ENCODE results near the gene BST2. TPM values are rescaled to one million over a fixed set of nuclear protein-coding genes. Genes with fewer than 3 reads are reported as not detected.

BST2 gene
- total RNA-seq, 1 donor from 2014 or later, result 153 TPM

- H3K27me3 Mint-ChIP-seq, result peaks cover 8% of the 10 kb centered on the region
- no peaks in the 10 kb centered on the region for H3K4me1 Mint-ChIP-seq
- H3K4me3 Mint-ChIP-seq, result no peak overlapping the region
- H3K9me3 Mint-ChIP-seq, result no peaks in the 10 kb centered on the region
- intact Hi-C loops (cut with micrococcal nuclease), result no loop called here
- H3K36me3 Mint-ChIP-seq (ENCODE audit: low read depth), result no peaks in the 10 kb centered on the region
- H3K27ac Mint-ChIP-seq, result no peak overlapping the region
- DNase-seq, result no peak
These were observed 45.3 kb downstream of the BST2 start for GRCh38 chr19:17359905-17360800.

GRCh38 chr19:17358395-17358794 lies 47.0 kb downstream of the BST2 start:
- intact Hi-C loops (cut with micrococcal nuclease), result no loop called here
- no peaks in the 10 kb centered on the region for H3K9me3 Mint-ChIP-seq
- H3K4me1 Mint-ChIP-seq, result no peaks in the 10 kb centered on the region
- no peak overlapping the region for H3K4me3 Mint-ChIP-seq
- no peak overlapping the region for H3K27ac Mint-ChIP-seq
- no peaks in the 10 kb centered on the region for H3K36me3 Mint-ChIP-seq (ENCODE audit: low read depth)
- no peak for DNase-seq
- peaks cover 7% of the 10 kb centered on the region for H3K27me3 Mint-ChIP-seq

- no peaks in the 10 kb centered on the region for H3K36me3 Mint-ChIP-seq (ENCODE audit: low read depth)
- no peak overlapping the region for H3K4me3 Mint-ChIP-seq
- H3K4me1 Mint-ChIP-seq, result no peaks in the 10 kb centered on the region
- H3K9me3 Mint-ChIP-seq, result no peaks in the 10 kb centered on the region
- no peak overlapping the region for H3K27ac Mint-ChIP-seq
- no peak for DNase-seq
- peaks cover 6% of the 10 kb centered on the region for H3K27me3 Mint-ChIP-seq
- intact Hi-C loops (cut with micrococcal nuclease), result no loop called here
These were observed 47.7 kb downstream of the BST2 start for GRCh38 chr19:17357724-17358123.

DNA sequence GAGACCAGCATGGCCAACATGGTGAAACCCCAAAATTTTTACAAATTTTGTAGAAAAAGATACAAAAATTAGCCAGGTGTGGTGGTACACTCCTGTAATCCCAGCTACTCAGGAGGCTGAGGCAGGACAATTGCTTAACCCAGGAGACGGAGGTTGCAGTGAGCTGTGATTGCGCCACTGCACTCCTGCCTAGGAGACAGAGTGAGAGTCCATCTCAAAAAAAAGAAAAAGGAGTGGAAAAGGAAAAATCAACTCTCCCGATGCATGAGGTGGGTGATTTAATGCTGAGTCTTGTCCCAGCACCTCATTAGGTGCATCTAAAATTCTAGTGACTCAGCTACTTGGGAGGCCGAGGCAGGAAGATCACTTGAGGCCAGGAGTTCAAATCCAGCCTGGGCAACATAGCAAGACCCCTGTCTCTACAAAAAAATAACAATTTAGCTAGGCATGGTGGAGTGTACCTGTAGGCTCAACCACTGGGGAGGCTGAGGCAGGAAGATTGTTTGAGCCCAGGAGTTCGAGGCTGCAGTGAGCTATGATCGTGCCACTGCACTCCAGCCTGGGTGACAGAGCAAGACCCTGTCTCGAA lies 48.3 kb downstream of the BST2 start:
- H3K4me1 Mint-ChIP-seq, result no peaks in the 10 kb centered on the region
- H3K27me3 Mint-ChIP-seq, result peaks cover under 1% of the 10 kb centered on the region
- H3K9me3 Mint-ChIP-seq, result no peaks in the 10 kb centered on the region
- H3K4me3 Mint-ChIP-seq, result no peak overlapping the region
- H3K27ac Mint-ChIP-seq, result no peak overlapping the region
- no peaks in the 10 kb centered on the region for H3K36me3 Mint-ChIP-seq (ENCODE audit: low read depth)
- no peak for DNase-seq
- intact Hi-C loops (cut with micrococcal nuclease), result no loop called here

GRCh38 chr19:17353386-17353785 lies 52.0 kb downstream of the BST2 start:
- no peak overlapping the region for H3K27ac Mint-ChIP-seq
- H3K36me3 Mint-ChIP-seq (ENCODE audit: low read depth), result no peaks in the 10 kb centered on the region
- no peaks in the 10 kb centered on the region for H3K9me3 Mint-ChIP-seq
- intact Hi-C loops (cut with micrococcal nuclease), result no loop called here
- peaks cover 4% of the 10 kb centered on the region for H3K4me1 Mint-ChIP-seq
- H3K4me3 Mint-ChIP-seq, result no peak overlapping the region
- peaks cover 2% of the 10 kb centered on the region for H3K27me3 Mint-ChIP-seq
- DNase-seq, result no peak

Other genes starting within 250 kb of the BST2 start
- 29.8 and 31.3 TPM in 2 replicates for gene USE1, start 190.3 kb downstream of the BST2 start, total RNA-seq
- gene OCEL1, start 179.4 kb downstream of the BST2 start, total RNA-seq, result 17.8 and 23.0 TPM in 2 replicates
- gene NR2F6, start 159.7 kb downstream of the BST2 start, total RNA-seq, result 15.0 and 16.5 TPM in 2 replicates
- gene USHBP1, start 140.9 kb downstream of the BST2 start, total RNA-seq, result 0.30 and 0.38 TPM in 2 replicates
- gene BABAM1, start 138.2 kb downstream of the BST2 start, total RNA-seq, result 127 TPM in 2 replicates
- 17.3 and 17.9 TPM in 2 replicates for gene ANKLE1, start 123.7 kb downstream of the BST2 start, total RNA-seq
- gene ABHD8, start 102.2 kb downstream of the BST2 start, total RNA-seq, result 5.6 and 6.5 TPM in 2 replicates
- 101 and 103 TPM in 2 replicates for gene MRPL34, start 99.8 kb downstream of the BST2 start, total RNA-seq
- 37.9 and 38.2 TPM in 2 replicates for gene DDA1, start 96.1 kb downstream of the BST2 start, total RNA-seq
- 6.6 and 7.1 TPM in 2 replicates for gene ANO8, start 70.8 kb downstream of the BST2 start, total RNA-seq
- gene GTPBP3, start 68.1 kb downstream of the BST2 start, total RNA-seq, result 69.9 and 70.3 TPM in 2 replicates
- not detected in 2 replicates for gene PLVAP, start 28.3 kb downstream of the BST2 start, total RNA-seq
- gene CCDC194, start 11.4 kb downstream of the BST2 start, total RNA-seq, result 2.6 and 3.1 TPM in 2 replicates
- 40.3 and 45.8 TPM in 2 replicates for gene MVB12A, start 14.4 kb upstream of the BST2 start, total RNA-seq
- not detected in 2 replicates for gene TMEM221, start 43.0 kb upstream of the BST2 start, total RNA-seq
- not detected in 2 replicates for gene NXNL1, start 55.3 kb upstream of the BST2 start, total RNA-seq
- gene SLC27A1, start 64.9 kb upstream of the BST2 start, total RNA-seq, result 1.8 and 2.5 TPM in 2 replicates
- gene PGLS, start 106.0 kb upstream of the BST2 start, total RNA-seq, result 64.8 and 73.7 TPM in 2 replicates
- gene COLGALT1, start 150.0 kb upstream of the BST2 start, total RNA-seq, result 103 and 106 TPM in 2 replicates